Measurements from ENCODE around the gene PIK3CA. TPM values are rescaled to one million over a fixed set of nuclear protein-coding genes. Genes with fewer than 3 reads are reported as not detected.

Gene PIK3CA
- polyA plus RNA-seq, 3 donors, result 7.4 to 9.5 (median 9.4) TPM

- Mint-ChIP-seq H3K27ac (no peak overlapping the region), H3K9me3 (peaks cover 0 to 4% (median 0%) of the 10 kb centered on the region in 7 donors), H3K36me3 (no peaks in the 10 kb centered on the region), H3K4me3 (no peak overlapping the region), H3K4me1 (no peaks in the 10 kb centered on the region), H3K27me3 (ENCODE audit: low read depth in 3 of 3) (peaks cover 0 to 1% (median 0%) of the 10 kb centered on the region in 3 donors)
- H4K20me1 ChIP-seq (ENCODE audit: insufficient read depth, low read length), result no peaks in the 10 kb centered on the region
- H3K36me3 ChIP-seq (replicated peaks in 1 of 2; ENCODE audit: control insufficient read depth in 1 of 2, insufficient read depth in 2 of 2, low read length in 2 of 2), result no peaks in the 10 kb centered on the region
- no peak overlapping the region for H3K4me3 ChIP-seq (replicated peaks in 1 of 3; ENCODE audit: low read depth in 2 of 3, low read length in 3 of 3)
- no peak for DNase-seq
- H3K27me3 ChIP-seq (ENCODE audit: control insufficient read depth in 2 of 2, insufficient read depth in 2 of 2, low read length in 2 of 2), result no peaks in the 10 kb centered on the region
- H3K9ac ChIP-seq (ENCODE audit: insufficient read depth, low read length, poor library complexity, severe bottlenecking), result no peak overlapping the region
- H3K79me2 ChIP-seq (ENCODE audit: insufficient read depth, low read length), result no peaks in the 10 kb centered on the region
- no peaks in the 10 kb centered on the region for H3K9me3 ChIP-seq (replicated peaks in 1 of 2; ENCODE audit: control insufficient read depth in 1 of 2, insufficient read depth in 1 of 2, low read length in 2 of 2)
- no peak overlapping the region for H2AFZ ChIP-seq (ENCODE audit: insufficient read depth, low read depth, low read length, poor library complexity, severe bottlenecking)
- H3K4me1 ChIP-seq (ENCODE audit: control insufficient read depth in 1 of 2, insufficient read depth in 2 of 2, low read length in 2 of 2), result no peaks in the 10 kb centered on the region
- H3K27ac ChIP-seq (ENCODE audit: low read depth in 1 of 2, low read length in 2 of 2), result no peak overlapping the region
- no peak for TF ChIP-seq CTCF (IDR thresholded peaks at IDR 0.05)
- no peak overlapping the region for H3K4me2 ChIP-seq (replicated peaks; ENCODE audit: extremely low read depth, low read length, poor library complexity, severe bottlenecking)
- intact Hi-C loops (cut with micrococcal nuclease), result no loop called here
Measured at GRCh38 chr3:179100652-179101051, 47.5 kb upstream of the PIK3CA start.

- no peaks in the 10 kb centered on the region for H3K36me3 ChIP-seq (replicated peaks in 1 of 2; ENCODE audit: control insufficient read depth in 1 of 2, insufficient read depth in 2 of 2, low read length in 2 of 2)
- H3K9me3 ChIP-seq (replicated peaks in 1 of 2; ENCODE audit: control insufficient read depth in 1 of 2, insufficient read depth in 1 of 2, low read length in 2 of 2), result no peaks in the 10 kb centered on the region
- peaks cover 1 to 9% (median 4%) of the 10 kb centered on the region in 7 donors for H3K9me3 Mint-ChIP-seq
- no peak for DNase-seq
- H3K4me3 Mint-ChIP-seq, result no peak overlapping the region
- no peaks in the 10 kb centered on the region for H3K4me1 ChIP-seq (ENCODE audit: control insufficient read depth in 1 of 2, insufficient read depth in 2 of 2, low read length in 2 of 2)
- no peak overlapping the region for H3K27ac ChIP-seq (ENCODE audit: low read depth in 1 of 2, low read length in 2 of 2)
- intact Hi-C loops (cut with micrococcal nuclease), result no loop called here
- no peak for TF ChIP-seq CTCF (IDR thresholded peaks at IDR 0.05)
- no CpG with 5 or more reads among the region's 1 CpG for WGBS (ENCODE audit: insufficient coverage)
- no peak overlapping the region for H3K4me3 ChIP-seq (replicated peaks in 1 of 3; ENCODE audit: low read depth in 2 of 3, low read length in 3 of 3)
- H3K9ac ChIP-seq (ENCODE audit: insufficient read depth, low read length, poor library complexity, severe bottlenecking), result no peak overlapping the region
- no peak overlapping the region for H2AFZ ChIP-seq (ENCODE audit: insufficient read depth, low read depth, low read length, poor library complexity, severe bottlenecking)
- no peak overlapping the region for H3K4me2 ChIP-seq (replicated peaks; ENCODE audit: extremely low read depth, low read length, poor library complexity, severe bottlenecking)
- H3K36me3 Mint-ChIP-seq, result no peaks in the 10 kb centered on the region
- no peaks in the 10 kb centered on the region for H4K20me1 ChIP-seq (ENCODE audit: insufficient read depth, low read length)
- H3K27me3 Mint-ChIP-seq (ENCODE audit: low read depth in 3 of 3), result peaks cover 1 to 3% (median 2%) of the 10 kb centered on the region in 3 donors
- no peaks in the 10 kb centered on the region for H3K79me2 ChIP-seq (ENCODE audit: insufficient read depth, low read length)
- no peaks in the 10 kb centered on the region for H3K4me1 Mint-ChIP-seq
- H3K27me3 ChIP-seq (ENCODE audit: control insufficient read depth in 2 of 2, insufficient read depth in 2 of 2, low read length in 2 of 2), result no peaks in the 10 kb centered on the region
- H3K27ac Mint-ChIP-seq, result no peak overlapping the region
Measured at GRCh38 chr3:179105881-179106280, 42.3 kb upstream of the PIK3CA start.

Data from CD14-positive monocyte (primary cell).